Right forelimb (tissue), 1 donor: ENCODE data around the gene PTPN5.
"Not testable (repeated sequence)": the region's sequence is repeated elsewhere in the genome, so short reads cannot be mapped to it uniquely, and the experiment has no call there.

Source experiments
- DNase-seq: peaks from one replicate; pipeline ENCODE4 v3.0.0-alpha.2; 2018

Gene PTPN5

GRCh38 chr11:18706330-18707243, 85.0 kb downstream of the PTPN5 start:
- DNase-seq = peak; percentile 79

DNA sequence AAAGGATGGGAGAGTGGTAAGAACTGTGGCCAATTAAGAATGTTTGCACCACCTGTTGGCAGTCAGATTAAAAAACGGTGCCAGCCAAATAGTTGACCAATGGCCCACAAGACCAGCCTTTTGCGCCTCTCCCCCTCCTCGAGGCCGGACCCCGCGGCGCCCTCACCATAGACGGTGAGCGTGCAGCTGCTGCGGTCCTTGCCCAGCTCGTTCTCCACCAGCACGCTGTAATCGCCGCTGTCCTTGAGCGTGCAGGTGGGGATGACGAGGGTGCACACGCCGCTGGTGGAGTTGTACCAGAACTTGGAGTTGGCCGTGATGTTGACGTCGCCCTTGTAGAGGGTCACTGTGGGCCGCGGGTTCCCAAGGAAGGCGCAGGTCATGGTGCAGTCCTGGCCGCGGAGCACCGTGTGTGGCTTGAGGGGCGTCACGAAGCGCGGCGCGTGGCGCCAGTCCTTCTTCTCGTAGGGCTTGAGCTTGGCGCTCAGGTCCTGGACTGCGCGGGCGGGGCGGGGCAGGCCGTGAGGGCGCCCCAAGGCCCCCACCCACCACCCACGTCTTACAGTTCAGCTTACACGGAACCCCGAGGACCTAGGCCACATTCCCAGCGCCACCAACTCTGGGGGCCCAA, 85.8 kb downstream of the PTPN5 start:
- peak; percentile 64 for DNase-seq

- no peak for DNase-seq
Observed at GRCh38 chr11:18704698-18705097, 86.9 kb downstream of the PTPN5 start.

DNA sequence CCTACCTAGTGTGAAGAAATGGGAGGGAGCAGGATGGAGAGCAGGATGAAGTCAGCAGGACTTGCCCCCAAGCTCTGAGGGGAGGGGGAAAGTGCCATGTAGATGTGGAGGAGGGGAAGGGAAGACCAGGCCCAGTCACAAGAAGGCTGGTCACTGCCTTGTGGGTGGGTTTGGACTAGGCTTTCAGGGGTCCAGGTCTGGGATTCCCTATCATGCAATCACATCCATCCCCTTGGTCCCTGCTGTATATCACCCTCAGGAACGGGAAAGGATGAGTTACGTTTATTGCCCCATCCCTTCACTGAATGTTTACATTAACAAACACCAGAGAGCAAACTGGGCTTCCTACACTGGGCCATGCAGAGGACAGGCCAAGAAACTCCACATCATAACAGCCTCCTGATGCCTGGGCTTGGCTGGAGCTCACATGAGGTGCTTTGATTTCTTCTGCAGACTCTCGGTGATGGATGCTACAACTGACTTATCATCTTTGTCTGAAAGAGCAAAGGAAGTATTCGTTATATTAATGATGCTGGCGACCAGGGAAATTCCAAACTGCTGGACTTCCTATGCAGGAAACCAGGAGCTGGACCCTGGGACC, 87.5 kb downstream of the PTPN5 start:
- no peak for DNase-seq

GRCh38 chr11:18703001-18703763, 88.4 kb downstream of the PTPN5 start:
- DNase-seq = no peak

- no peak for DNase-seq
Observed at GRCh38 chr11:18701614-18702216, 89.9 kb downstream of the PTPN5 start.

DNA sequence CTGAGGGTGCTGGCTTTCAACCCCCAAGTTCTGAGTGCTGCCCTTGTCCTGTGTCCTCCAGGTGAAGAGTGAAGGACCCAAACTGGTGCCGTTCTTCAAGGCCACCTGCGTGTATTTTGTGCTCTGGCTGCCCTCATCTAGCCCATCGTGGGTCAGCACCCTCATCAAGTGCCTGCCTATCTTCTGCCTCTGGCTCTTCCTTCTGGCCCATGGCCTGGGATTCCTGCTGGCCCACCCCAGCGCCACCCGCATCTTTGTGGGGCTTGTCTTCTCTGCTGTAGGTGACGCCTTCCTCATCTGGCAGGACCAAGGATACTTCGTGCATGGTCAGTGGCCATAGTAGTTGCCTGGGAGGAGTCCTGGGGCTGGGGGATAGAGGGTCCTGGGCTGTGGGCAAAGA, 90.7 kb downstream of the PTPN5 start:
- DNase-seq = no peak

- no peak for DNase-seq
Observed at GRCh38 chr11:18700375-18700774, 91.2 kb downstream of the PTPN5 start.

- DNase-seq = no peak
Observed at GRCh38 chr11:18699848-18700261, 91.7 kb downstream of the PTPN5 start.

GRCh38 chr11:18699269-18699596, 92.4 kb downstream of the PTPN5 start:
- DNase-seq = no peak

- peak; percentile 93 for DNase-seq
Observed at GRCh38 chr11:18698341-18699268, 93.0 kb downstream of the PTPN5 start, which contains the start of gene TMEM86A. Gene TMEM86A, plus strand, starts transcription at chr11:18698779. Its CDS starts 108 bp downstream, at chr11:18698887.

DNA sequence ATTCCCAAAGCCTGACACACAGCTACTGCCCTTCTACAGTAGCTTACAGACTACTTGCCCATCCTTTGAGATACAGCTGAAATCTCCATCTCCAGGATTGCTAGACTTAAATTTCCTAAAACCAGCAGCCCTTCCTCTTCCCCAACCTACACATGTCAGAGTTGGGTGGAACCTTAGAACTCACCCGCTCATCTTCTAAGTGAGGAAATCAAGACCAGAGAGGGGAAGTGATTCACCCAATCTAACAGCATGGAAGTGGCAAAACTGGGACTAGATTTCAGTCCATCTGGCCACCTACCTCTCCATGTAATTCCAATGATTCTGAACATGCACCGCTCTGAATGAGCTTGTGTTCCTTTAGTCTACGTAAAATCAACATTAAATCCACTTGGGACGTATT, 94.0 kb downstream of the PTPN5 start:
- no peak for DNase-seq

DNA sequence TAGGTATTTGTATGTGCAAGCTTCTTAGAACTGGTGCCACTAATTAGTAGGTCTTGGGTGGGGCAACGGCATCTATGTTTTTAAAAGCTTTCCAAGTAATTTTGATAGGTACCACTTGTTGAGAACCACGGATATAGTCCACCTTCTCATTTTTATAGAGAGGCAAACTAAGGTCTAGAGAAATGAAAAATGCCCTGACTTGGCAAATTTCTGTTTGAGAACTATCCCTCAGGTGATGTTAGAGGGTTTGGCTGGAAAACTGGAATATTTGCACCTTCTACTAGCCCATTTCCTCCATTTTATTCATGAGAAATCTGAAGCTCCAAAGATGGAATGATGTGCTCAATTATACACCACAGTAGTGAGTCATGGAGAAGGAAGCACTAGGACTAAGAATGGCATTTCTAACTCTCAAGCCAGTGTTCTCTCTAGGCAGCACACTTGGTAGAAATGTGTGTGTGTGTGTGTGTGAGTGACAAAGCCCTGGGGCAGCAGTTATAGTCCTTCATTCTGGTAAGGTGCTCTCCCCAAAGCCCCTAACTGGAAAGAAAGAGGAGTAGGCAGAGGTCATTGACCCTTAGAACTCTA, 94.9 kb downstream of the PTPN5 start:
- no peak for DNase-seq

DNA sequence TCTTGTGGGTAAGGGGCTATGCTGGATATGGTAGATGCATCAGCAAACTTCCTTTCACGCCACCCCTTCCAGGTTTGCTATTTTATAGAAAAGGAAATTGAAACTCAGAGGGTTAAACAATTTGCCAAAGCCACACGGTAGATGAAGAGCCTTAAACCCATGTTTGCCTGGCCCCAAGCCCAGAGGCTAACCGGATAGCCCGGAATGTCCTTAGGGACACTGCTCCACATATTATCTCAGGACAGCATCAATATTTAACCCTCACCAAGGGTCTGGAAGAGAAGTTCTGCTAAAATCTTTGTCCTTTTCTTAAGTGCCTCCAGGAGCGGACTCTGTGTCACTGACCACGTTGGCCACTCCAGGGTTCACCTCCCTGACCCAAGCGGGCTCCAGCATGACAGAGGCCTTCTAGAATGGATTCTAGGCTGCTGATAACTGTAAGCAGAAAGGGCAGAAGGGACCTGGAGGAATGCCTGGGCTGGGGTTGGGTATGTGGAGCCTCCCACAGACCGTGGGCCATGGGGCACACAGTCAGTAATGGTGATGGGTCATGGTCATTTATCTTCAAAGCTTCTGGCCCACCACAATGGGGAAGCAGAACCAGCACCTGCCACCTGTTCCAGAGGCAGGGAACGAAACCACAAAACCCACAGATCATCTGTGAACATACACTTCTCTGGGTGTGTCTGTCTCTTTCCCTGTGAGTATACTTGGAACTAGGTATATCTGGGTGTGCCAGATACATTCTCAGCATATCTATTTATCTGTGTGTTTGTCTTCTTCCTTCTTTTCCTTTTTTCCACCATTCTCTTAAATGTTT, 98.4 kb downstream of the PTPN5 start:
- no peak for DNase-seq

- not testable (repeated sequence) for DNase-seq
Observed at GRCh38 chr11:18691467-18692140, 100.0 kb downstream of the PTPN5 start.

GRCh38 chr11:18684267-18684666, 107.3 kb downstream of the PTPN5 start:
- DNase-seq = no peak

DNA sequence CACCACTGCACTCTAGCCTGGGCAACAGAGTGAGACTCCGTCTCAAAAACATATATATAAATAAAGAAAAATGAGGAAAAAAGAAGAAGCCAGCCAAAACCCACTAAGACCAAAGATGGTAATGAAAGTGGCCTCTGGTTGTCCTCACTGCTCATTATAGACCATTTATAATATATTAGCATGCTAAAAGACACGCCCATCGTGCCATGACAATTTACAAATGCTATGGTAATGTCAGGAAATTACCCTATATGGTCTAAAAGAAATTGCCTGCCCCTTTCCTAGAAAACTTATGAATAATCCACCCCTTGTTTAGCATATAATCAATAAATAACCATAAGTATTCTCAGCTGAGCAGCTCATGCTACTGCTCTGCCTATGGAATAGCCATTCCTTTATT, 109.1 kb downstream of the PTPN5 start:
- DNase-seq = no peak

GRCh38 chr11:18681949-18682348, 109.6 kb downstream of the PTPN5 start:
- not testable (repeated sequence) for DNase-seq
